Vagina (tissue), 2 donors: ENCODE measurements around the gene CCSER1.

Experiments
- POLR2A ChIP-seq, 2 donors: fragments of 450-650 bp; IDR thresholded peaks; one replicate each; pipeline ENCODE4 v1.6.1; 2017; ENCODE audit warnings: antibody characterized with exemption in 2 of 2, mild to moderate bottlenecking in 2 of 2, moderate library complexity in 2 of 2
- POLR2AphosphoS5 ChIP-seq, 2 donors: sonication (generic); formaldehyde crosslinking; IDR thresholded peaks; one replicate each; pipeline ENCODE4 v1.9.0; 2017; ENCODE audit warnings: antibody characterized with exemption in 2 of 2, mild to moderate bottlenecking in 2 of 2, low read depth in 1 of 2; ENCODE audit not compliant: insufficient read depth in 1 of 2
- TF ChIP-seq, protein P1 (sequence below), 3 experiments: fragments of 450-650 bp in 2 of 3; fragments of 200-600 bp in 1 of 3; sonication (generic) in 1 of 3; IDR thresholded peaks; one replicate each; pipeline ENCODE4 v1.5.1; 2017 to 2019; ENCODE audit warnings: antibody characterized with exemption in 3 of 3, mild to moderate bottlenecking in 2 of 3, moderate library complexity in 2 of 3

DNA sequence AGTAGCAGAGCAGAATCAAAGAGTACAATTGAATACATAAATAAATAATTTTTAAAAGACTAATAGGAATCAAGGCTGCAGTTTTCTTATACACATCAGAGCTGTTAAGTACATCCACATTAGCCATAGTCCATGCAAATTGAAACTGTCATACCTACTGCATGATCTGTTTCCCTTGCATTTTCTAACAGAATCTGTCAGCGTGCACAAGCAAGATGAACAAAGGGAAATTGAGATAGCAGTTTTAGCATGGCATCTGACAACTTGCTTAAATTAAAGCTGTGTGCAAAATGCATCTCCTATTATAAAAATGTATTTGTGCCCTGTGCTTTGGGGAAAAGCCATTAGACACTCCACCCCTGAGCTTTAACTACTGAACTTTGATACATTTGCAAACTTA, 1473.1 kb downstream of the CCSER1 start:
- TF ChIP-seq, protein P1, sequence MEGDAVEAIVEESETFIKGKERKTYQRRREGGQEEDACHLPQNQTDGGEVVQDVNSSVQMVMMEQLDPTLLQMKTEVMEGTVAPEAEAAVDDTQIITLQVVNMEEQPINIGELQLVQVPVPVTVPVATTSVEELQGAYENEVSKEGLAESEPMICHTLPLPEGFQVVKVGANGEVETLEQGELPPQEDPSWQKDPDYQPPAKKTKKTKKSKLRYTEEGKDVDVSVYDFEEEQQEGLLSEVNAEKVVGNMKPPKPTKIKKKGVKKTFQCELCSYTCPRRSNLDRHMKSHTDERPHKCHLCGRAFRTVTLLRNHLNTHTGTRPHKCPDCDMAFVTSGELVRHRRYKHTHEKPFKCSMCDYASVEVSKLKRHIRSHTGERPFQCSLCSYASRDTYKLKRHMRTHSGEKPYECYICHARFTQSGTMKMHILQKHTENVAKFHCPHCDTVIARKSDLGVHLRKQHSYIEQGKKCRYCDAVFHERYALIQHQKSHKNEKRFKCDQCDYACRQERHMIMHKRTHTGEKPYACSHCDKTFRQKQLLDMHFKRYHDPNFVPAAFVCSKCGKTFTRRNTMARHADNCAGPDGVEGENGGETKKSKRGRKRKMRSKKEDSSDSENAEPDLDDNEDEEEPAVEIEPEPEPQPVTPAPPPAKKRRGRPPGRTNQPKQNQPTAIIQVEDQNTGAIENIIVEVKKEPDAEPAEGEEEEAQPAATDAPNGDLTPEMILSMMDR (IDR thresholded peaks at IDR 0.05) = no peak
- no peak for TF ChIP-seq POLR2A (IDR thresholded peaks at IDR 0.05)
- TF ChIP-seq POLR2AphosphoS5 (IDR thresholded peaks at IDR 0.05; ENCODE audit: insufficient read depth in 1 of 2, low read depth in 1 of 2) = no peak
